Right renal cortex interstitium (tissue), 3 donors: ENCODE results near the gene TMEM252. TPM values are rescaled to one million over a fixed set of nuclear protein-coding genes. Genes with fewer than 3 reads are reported as not detected.

Source experiments
- DNase-seq, 3 donors: peaks; one replicate each; pipeline ENCODE4 v3.0.0-alpha.2; 2013; ENCODE audit warnings: low read depth in 3 of 3, low spot score in 2 of 3
- polyA plus RNA-seq, 3 donors: library from polyadenylated mRNA; unstranded; fragments of 120-200 nt; gene quantifications; one replicate each; pipeline ENCODE4 v1.2.1, GENCODE V29; 2013; ENCODE audit not compliant: insufficient read length in 3 of 3

The TMEM252 gene
- polyA plus RNA-seq, 3 donors, result 6.4 to 12.6 (median 8.5) TPM

GRCh38 chr9:68500457-68501381, 40.0 kb downstream of the TMEM252 start:
- DNase-seq, result no peak

DNA sequence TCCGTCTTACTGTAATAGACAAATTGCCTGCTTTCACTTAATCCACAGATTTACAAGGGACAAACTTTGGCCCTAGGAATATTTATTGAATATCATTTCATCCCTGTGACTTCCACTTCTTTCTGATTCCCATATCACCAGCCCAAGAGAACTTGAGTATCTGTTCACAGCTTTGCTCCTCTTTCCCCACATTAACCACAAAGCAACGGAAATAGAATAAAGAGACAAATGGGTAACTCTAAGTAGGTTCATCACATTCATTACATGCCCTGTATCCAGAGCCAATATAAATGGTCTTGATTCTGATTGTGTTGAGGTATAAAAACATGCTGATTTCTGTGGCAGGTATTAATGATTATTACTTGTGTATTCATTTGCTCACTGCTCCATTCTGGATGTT, 41.9 kb downstream of the TMEM252 start:
- no peak for DNase-seq

- no peak for DNase-seq
Measured at GRCh38 chr9:68497629-68498028, 43.1 kb downstream of the TMEM252 start.

- no peak for DNase-seq
Measured at GRCh38 chr9:68496356-68496755, 44.3 kb downstream of the TMEM252 start.

GRCh38 chr9:68495247-68495646, 45.4 kb downstream of the TMEM252 start:
- no peak for DNase-seq

DNA sequence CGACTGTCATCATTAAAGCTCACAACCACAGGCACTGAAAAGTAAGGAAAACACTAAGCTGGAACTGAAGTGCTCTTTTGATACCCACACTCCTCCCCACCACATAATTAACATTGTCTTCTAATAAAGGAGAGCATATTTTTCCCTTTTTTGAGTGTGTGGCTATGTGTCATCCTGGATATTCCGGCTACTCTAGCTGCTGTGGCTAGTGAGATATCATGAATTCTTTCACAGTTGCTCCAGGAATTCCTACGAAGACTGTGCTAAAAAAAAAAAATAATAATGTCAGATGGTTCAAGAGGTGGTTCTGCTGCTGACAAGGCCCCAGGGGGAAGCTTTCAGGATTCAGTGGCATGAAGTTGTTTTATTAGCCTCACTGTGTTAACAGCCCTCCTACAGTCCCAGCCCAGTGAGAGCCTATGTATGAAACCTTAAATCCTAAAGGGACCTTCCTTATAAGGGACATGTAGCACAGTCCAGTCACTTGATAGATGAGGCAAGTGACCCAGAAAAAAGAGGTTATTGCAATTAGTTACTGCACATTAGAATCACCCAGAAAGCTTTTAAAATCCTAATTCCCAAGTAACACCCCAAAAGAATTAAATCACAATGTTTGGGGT, 46.6 kb downstream of the TMEM252 start:
- DNase-seq, result no peak

DNA sequence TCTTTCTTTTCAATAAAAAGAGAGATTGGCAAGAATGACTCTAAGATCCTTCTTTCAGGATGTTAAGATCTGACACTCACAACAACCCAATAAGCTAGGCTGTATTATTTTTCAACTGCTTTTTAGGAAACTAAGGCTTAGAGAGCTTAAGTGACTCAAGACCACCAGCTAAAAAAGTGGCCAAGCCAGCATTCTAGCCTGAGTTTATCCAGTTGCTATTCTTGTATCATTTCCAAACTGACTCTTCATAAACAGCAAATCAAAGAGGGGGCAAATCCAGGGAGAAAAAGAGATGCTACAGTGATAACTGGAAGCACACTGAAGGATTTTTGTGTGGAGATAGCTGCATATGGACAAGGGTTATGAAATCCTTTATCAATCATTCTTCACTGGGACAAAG, 47.1 kb downstream of the TMEM252 start:
- DNase-seq, result no peak

GRCh38 chr9:68492806-68493205, 47.9 kb downstream of the TMEM252 start:
- no peak for DNase-seq

DNA sequence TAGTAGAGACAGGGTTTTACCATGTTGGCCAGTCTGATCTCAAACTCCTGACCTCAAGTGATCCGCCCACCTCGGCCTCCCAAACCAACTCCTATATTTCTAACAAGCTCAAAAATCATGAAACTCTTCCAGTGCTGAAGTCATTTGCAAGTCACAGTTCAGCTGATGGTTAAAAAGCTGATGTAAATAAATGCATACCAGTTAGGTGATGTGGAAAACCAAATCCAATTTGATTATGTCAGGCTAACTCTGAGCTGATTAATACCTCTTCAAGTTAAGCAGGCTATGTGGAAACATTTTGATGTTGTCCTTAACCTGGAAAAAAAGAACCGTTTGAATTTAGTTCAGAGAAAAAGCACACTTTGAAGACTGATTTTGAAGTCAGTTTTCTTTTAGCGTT, 51.0 kb downstream of the TMEM252 start:
- DNase-seq, result no peak

- DNase-seq, result no peak
Measured at GRCh38 chr9:68488126-68488525, 52.6 kb downstream of the TMEM252 start.

Other genes starting within 250 kb of the TMEM252 start
- gene FOXD4L3, start 238.0 kb downstream of the TMEM252 start, polyA plus RNA-seq, result not detected
- gene PGM5, start 184.3 kb downstream of the TMEM252 start, polyA plus RNA-seq, result 10 to 100 TPM; 44.6 to 49.6 (median 46.4) TPM
- 1 to 10 TPM; 7.7 to 8.5 (median 8.3) TPM for gene PIP5K1B, start 164.4 kb upstream of the TMEM252 start, polyA plus RNA-seq